HuH-7.5 (cell line): ENCODE data around the gene TBC1D2B.
"Not testable (repeated sequence)": the region's sequence is repeated elsewhere in the genome, so short reads cannot be mapped to it uniquely, and the experiment has no call there.

ENCODE experiments used
- DNase-seq: peaks from one replicate; pipeline ENCODE4 v3.0.0; 2011; ENCODE audit warnings: low spot score

The TBC1D2B gene

GRCh38 chr15:77975332-77976094 lies 102.0 kb downstream of the TBC1D2B start:
- DNase-seq, result no peak

DNA sequence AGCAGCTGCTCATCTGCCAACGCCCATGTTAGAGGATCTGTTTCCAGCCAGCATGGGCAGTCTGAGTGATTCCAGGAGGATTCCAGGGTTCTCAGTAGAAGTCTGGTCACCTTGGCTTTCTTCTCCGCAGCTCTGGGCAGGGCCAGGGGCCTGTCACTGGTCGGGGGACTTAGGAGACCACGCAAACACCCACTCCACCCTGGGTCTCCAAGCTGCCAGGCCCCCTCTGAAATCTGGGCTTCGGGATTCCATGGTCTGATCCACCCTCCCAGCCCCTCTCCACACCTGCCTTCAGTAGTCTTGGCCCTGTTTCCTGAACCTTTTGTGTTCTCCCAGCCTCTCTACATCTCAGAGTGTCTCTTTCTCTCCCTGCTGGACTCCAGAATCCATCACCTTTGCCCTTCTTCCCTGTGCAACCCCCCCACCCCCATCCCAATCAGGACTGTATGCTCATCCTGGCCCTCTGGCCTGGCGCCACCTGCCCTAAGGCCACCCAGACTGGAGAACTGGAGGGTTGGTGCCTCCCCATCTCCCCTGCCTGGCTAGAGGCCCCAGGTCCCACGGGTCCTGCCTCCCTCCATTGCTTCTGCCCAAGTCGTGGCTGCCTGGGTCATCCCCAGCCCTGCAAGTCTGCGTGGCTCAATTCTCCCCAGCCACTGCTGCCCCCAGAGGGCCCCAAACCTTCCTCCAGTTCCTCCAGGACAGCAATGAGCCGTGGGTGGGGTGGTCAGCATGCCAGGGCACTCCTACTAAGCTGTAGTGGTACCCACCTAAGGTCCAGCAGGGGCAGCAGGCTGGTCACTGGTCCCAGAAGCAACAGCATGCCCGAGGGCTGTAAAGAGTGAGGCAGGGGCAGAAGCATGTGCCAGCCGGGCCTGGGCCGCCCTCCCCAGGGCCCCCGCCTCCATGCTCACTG lies 102.8 kb downstream of the TBC1D2B start:
- no peak for DNase-seq

GRCh38 chr15:77974098-77974414 lies 103.5 kb downstream of the TBC1D2B start:
- DNase-seq, result no peak

DNA sequence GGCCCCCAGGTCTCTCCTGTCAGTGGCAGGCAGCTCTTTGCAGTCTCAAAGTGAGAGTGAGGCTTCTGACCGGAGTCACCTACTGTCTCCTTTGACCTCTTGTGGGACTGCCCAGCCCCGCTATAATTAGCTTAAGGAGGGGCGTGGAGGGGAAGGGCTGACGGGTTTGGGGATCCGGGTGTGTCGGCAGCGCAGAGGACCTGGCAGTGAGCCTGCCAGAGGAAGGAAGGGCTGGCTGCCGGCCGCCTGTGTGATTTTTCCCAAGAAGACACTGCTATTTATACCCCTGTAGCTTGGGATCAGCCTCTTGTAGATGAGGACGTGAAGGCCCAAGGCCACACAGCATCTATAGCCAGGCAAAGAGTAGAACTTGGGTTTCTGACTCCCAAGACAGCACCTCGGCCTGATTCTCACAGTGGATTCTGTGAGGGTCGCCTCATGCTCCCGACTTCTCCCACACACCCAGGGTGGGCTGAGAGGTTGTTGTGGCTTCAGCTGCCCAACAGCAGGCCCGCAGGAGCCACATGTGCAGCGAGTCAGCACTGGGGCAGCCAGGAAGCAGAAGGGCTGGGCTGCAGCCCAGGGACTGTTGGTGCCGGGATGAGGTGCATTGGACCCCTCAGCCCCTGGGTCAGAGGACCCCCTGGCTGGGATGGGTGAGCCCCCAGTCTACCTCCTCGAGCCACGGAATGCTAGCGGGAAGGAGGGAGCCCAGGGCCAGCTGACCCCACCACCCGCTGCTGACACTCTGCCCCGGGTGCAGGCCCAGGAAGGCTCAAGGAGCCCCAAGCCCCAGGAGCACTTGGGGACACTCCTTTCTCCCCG lies 104.0 kb downstream of the TBC1D2B start:
- DNase-seq, result not testable (repeated sequence)

DNA sequence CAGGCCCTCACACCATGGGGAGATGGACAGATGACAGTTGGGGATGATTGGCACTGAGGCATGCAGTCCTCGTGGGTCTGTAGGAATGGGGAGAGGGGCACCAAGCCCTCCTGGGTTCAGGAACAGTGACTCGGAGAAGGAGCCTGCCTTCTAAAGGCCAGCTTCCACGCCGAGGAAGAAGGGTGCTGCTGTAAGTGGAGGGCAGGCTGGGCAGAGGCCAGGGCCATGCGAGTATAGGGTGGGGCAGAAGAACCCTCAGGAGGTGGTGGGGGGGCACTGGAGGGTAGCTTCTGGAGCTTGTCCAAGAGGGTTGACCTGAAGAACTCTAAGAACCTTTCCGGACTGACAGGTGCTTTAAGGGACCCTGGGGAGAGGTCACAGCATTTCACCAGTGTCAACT lies 104.8 kb downstream of the TBC1D2B start:
- DNase-seq, result not testable (repeated sequence)

- not testable (repeated sequence) for DNase-seq
These were observed 105.6 kb downstream of the TBC1D2B start for GRCh38 chr15:77971875-77972274.

DNA sequence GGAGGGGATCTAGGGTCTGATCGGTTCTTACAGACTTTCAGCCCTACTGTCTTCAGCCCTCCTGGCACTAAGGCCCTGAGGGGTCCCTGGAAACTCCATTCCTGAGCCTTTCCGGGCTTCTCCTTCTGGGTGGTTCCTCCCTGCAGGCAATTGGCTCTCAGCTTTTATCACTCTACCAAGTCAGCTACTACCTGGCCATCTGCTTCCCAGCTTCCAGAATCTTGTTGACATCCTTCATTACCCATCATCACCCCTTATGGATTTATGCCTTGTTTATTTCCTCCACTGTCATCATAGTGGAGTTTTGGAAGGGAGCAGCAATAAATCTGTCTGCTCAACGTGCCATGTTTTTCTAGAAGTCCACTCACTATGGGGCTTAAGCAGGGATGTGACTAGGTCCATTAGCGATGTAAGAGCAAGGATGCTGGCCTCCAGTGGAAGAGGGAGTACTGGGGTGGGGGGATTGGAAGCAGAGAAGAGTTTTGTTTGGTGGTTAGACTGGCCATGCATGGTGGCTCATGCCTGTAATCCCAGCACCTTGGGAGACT lies 106.6 kb downstream of the TBC1D2B start:
- DNase-seq, result not testable (repeated sequence)

DNA sequence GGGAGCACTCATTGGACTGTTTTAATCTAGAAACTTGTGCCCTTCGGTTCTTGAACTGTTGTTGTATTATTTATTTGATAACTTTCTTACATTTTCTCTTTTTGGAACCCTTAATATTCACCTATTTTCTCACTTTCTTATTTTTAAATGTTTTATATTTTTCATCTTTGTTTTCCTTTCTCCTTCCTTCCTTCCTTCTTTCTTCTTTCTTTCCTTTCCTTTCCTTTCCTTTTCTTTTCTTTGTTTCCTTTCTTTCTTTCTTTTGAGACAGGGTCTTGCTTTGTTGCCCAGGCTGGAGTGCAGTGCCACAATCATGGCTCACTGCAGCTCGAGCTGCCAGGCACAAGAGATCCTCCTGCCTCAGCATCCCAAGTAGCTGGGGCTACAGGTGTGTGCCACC lies 108.5 kb downstream of the TBC1D2B start:
- DNase-seq, result no peak

GRCh38 chr15:77967798-77968197 lies 109.7 kb downstream of the TBC1D2B start:
- no peak for DNase-seq

- not testable (repeated sequence) for DNase-seq
These were observed 110.3 kb downstream of the TBC1D2B start for GRCh38 chr15:77967235-77967615.

DNA sequence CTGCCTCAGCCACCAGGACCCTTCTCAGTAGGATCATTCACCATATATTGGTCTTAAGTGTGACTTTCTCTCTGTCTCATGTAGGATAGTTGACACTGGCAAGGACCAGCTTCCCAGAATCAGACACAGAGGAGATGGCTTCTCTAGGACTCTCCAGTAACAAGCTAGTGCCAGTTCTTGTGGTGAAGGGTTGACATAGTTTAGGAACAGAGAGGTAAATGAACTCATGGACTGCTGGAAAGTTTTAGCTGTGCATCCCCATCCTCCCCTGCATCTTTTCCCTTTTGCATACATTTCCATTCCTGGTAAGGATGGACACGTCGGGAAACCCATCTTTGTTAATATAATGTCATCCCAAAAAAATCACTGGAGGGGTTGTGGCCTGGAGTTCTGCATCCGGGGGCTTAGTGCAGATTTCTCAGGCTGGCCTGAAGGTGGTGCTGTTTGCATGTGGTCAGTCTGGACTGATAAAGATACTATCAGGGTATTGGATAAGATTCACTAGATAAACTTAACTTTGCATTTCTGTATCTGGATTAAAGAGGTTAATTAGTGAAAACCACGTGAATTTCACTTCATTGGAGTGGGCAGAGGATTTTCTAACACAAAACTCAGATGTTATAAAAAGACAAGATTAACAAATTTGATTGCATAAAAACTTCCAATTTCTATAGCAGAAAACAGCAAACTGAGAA lies 110.8 kb downstream of the TBC1D2B start:
- peak; percentile 62 for DNase-seq

DNA sequence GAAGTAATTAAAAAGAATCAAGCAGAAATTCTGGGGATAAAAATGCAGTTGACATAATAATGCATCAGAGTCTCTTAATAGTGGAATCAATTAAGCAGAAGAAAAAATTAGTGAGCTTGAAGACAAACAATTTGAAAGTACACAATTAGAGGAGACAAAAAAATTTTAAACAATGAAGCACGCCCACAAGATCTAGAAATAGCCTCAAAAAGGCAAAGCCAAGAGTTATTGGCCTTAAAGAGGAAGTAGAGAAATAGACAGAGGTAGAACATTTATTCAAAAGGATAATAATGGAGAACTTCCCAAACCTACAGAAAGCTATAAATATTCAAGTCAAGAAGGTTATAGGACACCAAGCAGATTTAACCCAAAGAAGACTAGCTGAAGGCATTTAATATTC lies 113.3 kb downstream of the TBC1D2B start:
- DNase-seq, result no peak

DNA sequence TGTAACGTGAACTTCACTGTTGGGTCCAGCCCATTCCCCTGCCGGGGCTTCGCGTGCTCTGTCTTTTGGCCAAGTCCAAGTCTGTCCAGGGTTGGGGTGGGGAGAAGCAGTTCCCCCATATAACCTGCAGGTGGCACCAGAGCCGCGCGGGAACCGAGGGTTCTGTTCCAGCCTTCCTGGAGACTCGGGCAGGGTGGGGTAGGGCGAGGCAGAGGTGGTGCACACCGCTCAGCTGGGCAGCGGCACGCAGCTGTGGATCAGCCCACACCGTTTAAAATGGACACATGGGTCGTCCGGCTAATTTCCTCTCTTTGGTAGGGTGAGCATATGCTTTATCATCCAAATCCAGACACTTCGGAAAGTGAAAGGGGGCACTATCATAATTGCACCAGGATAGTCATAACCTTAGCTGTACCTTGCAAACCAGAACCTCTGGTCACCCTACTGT lies 118.1 kb downstream of the TBC1D2B start:
- peak; percentile 93 for DNase-seq

GRCh38 chr15:77958716-77959431 lies 118.6 kb downstream of the TBC1D2B start:
- DNase-seq, result not testable (repeated sequence)

- DNase-seq, result not testable (repeated sequence)
These were observed 119.5 kb downstream of the TBC1D2B start for GRCh38 chr15:77958021-77958420.

GRCh38 chr15:77953926-77954325 lies 123.6 kb downstream of the TBC1D2B start:
- not testable (repeated sequence) for DNase-seq

DNA sequence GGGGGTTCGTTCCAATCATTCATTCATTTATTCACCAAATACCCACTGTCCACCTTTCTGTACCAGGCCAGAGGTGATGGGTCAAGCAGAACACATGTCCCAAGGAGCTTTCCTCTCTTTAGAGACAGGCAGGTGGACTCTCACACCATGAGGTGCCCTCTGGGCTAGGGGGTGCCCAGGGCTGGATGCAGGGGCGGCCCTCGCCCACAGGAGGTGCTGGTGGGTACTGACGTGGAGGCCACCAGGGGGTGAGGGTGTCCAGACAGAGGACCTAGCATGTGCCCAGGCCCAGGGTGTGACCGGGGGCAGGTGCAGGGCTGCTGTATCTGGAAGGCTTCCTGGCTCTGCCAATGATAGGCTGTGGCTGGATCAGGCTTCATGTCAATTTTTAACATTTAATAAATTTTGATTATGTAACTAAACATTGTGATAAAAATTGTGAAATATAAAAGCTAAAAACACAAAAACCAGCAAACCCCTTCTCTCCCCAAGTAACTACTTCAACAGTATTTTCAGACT lies 124.5 kb downstream of the TBC1D2B start:
- DNase-seq, result not testable (repeated sequence)

- DNase-seq, result not testable (repeated sequence)
These were observed 126.3 kb downstream of the TBC1D2B start for GRCh38 chr15:77951105-77951786.

DNA sequence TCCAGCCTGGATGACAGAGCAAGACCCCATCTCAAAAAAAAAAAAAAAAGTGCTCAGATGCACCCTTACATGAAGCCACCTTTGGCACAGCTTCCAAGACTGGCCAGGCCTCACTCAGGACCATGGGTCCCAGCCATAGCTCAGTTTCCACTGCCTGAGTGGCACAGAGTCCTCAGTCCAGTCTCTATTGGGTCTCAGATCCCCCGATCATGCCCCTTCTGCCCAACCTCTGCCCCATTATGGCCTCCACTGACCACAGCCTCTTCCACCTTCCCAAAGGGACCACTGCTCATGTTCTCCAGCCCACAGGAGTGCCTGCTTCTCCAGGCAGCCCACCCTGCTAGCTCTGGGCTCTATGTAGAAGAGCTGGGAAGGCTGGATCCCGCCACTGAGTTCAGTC lies 127.0 kb downstream of the TBC1D2B start:
- not testable (repeated sequence) for DNase-seq

DNA sequence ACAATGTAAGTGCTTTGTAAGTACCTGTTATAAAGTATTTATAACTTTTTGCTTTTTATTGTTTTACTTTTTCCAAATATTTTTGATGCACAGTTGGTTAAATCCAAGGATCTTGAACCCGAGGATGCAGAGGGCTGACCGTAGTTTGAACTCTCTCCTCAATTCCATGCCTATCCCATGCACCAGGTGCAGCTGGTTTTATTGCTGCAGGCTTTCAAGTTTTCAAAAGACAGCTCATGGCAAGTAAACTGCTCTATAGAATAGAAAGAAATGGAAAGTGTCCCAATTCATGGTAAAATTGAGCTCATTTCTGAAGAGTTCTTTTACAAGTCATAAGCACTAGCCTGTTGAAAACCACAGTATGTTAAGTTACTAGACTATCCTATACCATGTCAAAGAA lies 131.9 kb downstream of the TBC1D2B start:
- DNase-seq, result no peak
